AG04449 (cell line): ENCODE data around the gene FGD2.

Experiments
- CTCF ChIA-PET: fragments of 350-600 bp; formaldehyde crosslinking; extraction: SDS; loops from one replicate; lab custom pipeline; 2021; ENCODE audit warnings: antibody characterized with exemption; lab: Yijun Ruan, JAX
- POLR2A ChIA-PET: fragments of 400-600, 350-600 bp; formaldehyde crosslinking; extraction: SDS; loops from one replicate; lab custom pipeline; 2020; ENCODE audit warnings: antibody characterized with exemption, inconsistent platforms; lab: Yijun Ruan, JAX
- DNase-seq: peaks from one replicate; pipeline ENCODE4 v3.0.0-alpha.2; 2010; ENCODE audit warnings: low read depth, low spot score
- H3K4me3 ChIP-seq: 2 replicates; pipeline ENCODE4 v1.5.1; 2011; ENCODE audit warnings: low read depth, mild to moderate bottlenecking, control low read depth, low read length
- CTCF ChIP-seq: IDR thresholded peaks from one replicate; pipeline ENCODE4 v1.5.1; 2011; ENCODE audit warnings: mild to moderate bottlenecking, moderate library complexity, low read length, control low read depth, inconsistent platforms; ENCODE audit not compliant: insufficient read depth; ENCODE audit errors: missing control alignments

FGD2 gene

GRCh38 chr6:37006793-37007339, 1.4 kb downstream of the FGD2 start:
- CTCF ChIA-PET: interaction anchor here (1.0 to 4.2 kb wide), 9 partner anchors 10 to 240 kb away, joined by 3 to 55 read pairs (median 5); partner anchors contain the start of gene C6orf89

GRCh38 chr6:37007340-37008043, 2.0 kb downstream of the FGD2 start:
- ChIA-PET CTCF (interaction anchor here (1.0 to 4.2 kb wide), 8 partner anchors 10 to 241 kb away, joined by 3 to 55 read pairs (median 6); partner anchors contain the start of gene C6orf89), POLR2A (interaction anchor here (1.2 kb wide), 1 partner anchor 21 kb away, joined by 6 read pairs; the partner anchor contains the start of gene MTCH1)

More at GRCh38 chr6:37006793-37007339, 1.4 kb downstream of the FGD2 start:
- no peak for DNase-seq
- TF ChIP-seq CTCF: no peak
- POLR2A ChIA-PET: interaction anchor here (1.2 kb wide), 1 partner anchor 21 kb away, joined by 6 read pairs; the partner anchor contains the start of gene MTCH1
- H3K4me3 ChIP-seq: no peak overlapping the region

GRCh38 chr6:37008484-37009465, 3.3 kb downstream of the FGD2 start:
- no peak for DNase-seq
- CTCF ChIA-PET: interaction anchor here (0.7 to 27.6 kb wide), 6 partner anchors 9 to 242 kb away, joined by 3 to 1706 read pairs (median 8); no protein-coding TSS in a partner anchor
- POLR2A ChIA-PET: interaction anchor here (0.5 kb wide), 1 partner anchor 85 kb away, joined by 3 read pairs; no protein-coding TSS in a partner anchor
- TF ChIP-seq CTCF: no peak
- no peak overlapping the region for H3K4me3 ChIP-seq

More at GRCh38 chr6:37007340-37008043, 2.0 kb downstream of the FGD2 start:
- DNase-seq: no peak
- H3K4me3 ChIP-seq: no peak overlapping the region
- TF ChIP-seq CTCF: no peak

- ChIA-PET POLR2A (no interaction called here), CTCF (interaction anchor here (0.6 to 27.6 kb wide), 8 partner anchors 9 to 243 kb away, joined by 3 to 1706 read pairs (median 5); partner anchors contain the start of gene C6orf89)
- no peak for TF ChIP-seq CTCF
- H3K4me3 ChIP-seq: no peak overlapping the region
- no peak for DNase-seq
Observed at GRCh38 chr6:37010402-37010892, 5.0 kb downstream of the FGD2 start.

- no peak overlapping the region for H3K4me3 ChIP-seq
- ChIA-PET CTCF (interaction anchor here (1.6 to 27.6 kb wide), 3 partner anchors 8 to 244 kb away, joined by 7 to 1706 read pairs (median 521); no protein-coding TSS in a partner anchor), POLR2A (no interaction called here)
- no peak for TF ChIP-seq CTCF
- peak; percentile 69 for DNase-seq
Observed at GRCh38 chr6:37011656-37012378, 6.4 kb downstream of the FGD2 start.
